HepG2 (cell line): ENCODE data around the gene NOTCH3. TPM values are rescaled to one million over a fixed set of nuclear protein-coding genes. Genes with fewer than 3 reads are reported as not detected.

ENCODE experiments used
- AHR ChIP-seq: IDR thresholded peaks from 2 replicates; pipeline ENCODE4 v1.6.1; 2018; ENCODE audit warnings: missing genetic modification reagents, missing compliant biosample characterization
- FOSL1 ChIP-seq: sonication (generic); formaldehyde crosslinking; IDR thresholded peaks from 2 replicates; pipeline ENCODE4 v1.9.0; 2021; ENCODE audit warnings: missing genetic modification reagents, borderline replicate concordance
- HDAC2 ChIP-seq: sonication (generic); formaldehyde crosslinking; IDR thresholded peaks from 2 replicates; pipeline ENCODE4 v1.4.0; 2020; ENCODE audit warnings: missing genetic modification reagents
- JDP2 ChIP-seq: sonication (generic); formaldehyde crosslinking; IDR thresholded peaks from 2 replicates; pipeline ENCODE4 v1.8.1; 2022; ENCODE audit warnings: missing genetic modification reagents, borderline replicate concordance
- MTF2 ChIP-seq: sonication (generic); formaldehyde crosslinking; IDR thresholded peaks from 2 replicates; pipeline ENCODE4 v1.5.0; 2020; ENCODE audit warnings: missing genetic modification reagents, borderline replicate concordance
- NCOA5 ChIP-seq: sonication (generic); formaldehyde crosslinking; IDR thresholded peaks from 2 replicates; pipeline ENCODE4 v1.4.0; 2020; ENCODE audit warnings: missing genetic modification reagents
- PLSCR1 ChIP-seq: sonication (generic); formaldehyde crosslinking; IDR thresholded peaks from 2 replicates; pipeline ENCODE4 v1.5.0; 2020; ENCODE audit warnings: missing genetic modification reagents, mild to moderate bottlenecking, borderline replicate concordance
- RBM22 ChIP-seq: fragments of 200-400 bp; formaldehyde crosslinking; optimal IDR thresholded peaks from 2 replicates; pipeline ENCODE3; 2017; ENCODE audit warnings: mild to moderate bottlenecking, low read length, moderate library complexity
- RXRB ChIP-seq: IDR thresholded peaks from 2 replicates; pipeline ENCODE4 v1.6.1; 2016; ENCODE audit warnings: borderline replicate concordance, missing genetic modification reagents, missing compliant biosample characterization
- SMYD3 ChIP-seq: sonication (generic); formaldehyde crosslinking; IDR thresholded peaks from 2 replicates; pipeline ENCODE4 v1.8.1; 2023; ENCODE audit warnings: mild to moderate bottlenecking, missing genetic modification reagents
- SP140L ChIP-seq: sonication (generic); formaldehyde crosslinking; IDR thresholded peaks from 2 replicates; pipeline ENCODE4 v1.4.0; 2020; ENCODE audit warnings: missing genetic modification reagents, borderline replicate concordance
- ZBTB10 ChIP-seq: sonication (generic); formaldehyde crosslinking; IDR thresholded peaks from 2 replicates; pipeline ENCODE4 v1.4.0; 2020; ENCODE audit warnings: missing genetic modification reagents, borderline replicate concordance
- ZNF496 ChIP-seq: sonication (generic); formaldehyde crosslinking; IDR thresholded peaks from 2 replicates; pipeline ENCODE4 v1.8.1; 2023; ENCODE audit warnings: mild to moderate bottlenecking, moderate library complexity, missing genetic modification reagents; ENCODE audit not compliant: insufficient replicate concordance
- ZNF557 ChIP-seq: sonication (generic); formaldehyde crosslinking; IDR thresholded peaks from 2 replicates; pipeline ENCODE4 v1.4.0; 2020; ENCODE audit warnings: missing genetic modification reagents
- ZNF687 ChIP-seq: sonication (generic); formaldehyde crosslinking; IDR thresholded peaks from 2 replicates; pipeline ENCODE4 v1.5.1; 2020; ENCODE audit warnings: mild to moderate bottlenecking, missing genetic modification reagents, moderate library complexity
- ZNF761 ChIP-seq: sonication (generic); formaldehyde crosslinking; conservative IDR thresholded peaks from 2 replicates; pipeline ENCODE4 v1.4.0; 2020; ENCODE audit warnings: mild to moderate bottlenecking, missing genetic modification reagents
- ZNF790 ChIP-seq: sonication (generic); formaldehyde crosslinking; IDR thresholded peaks from 2 replicates; pipeline ENCODE4 v1.8.0; 2022; ENCODE audit warnings: missing genetic modification reagents, mild to moderate bottlenecking, borderline replicate concordance
- ZSCAN12 ChIP-seq: sonication (generic); formaldehyde crosslinking; IDR thresholded peaks from 2 replicates; pipeline ENCODE4 v1.9.0; 2021; ENCODE audit warnings: mild to moderate bottlenecking, missing genetic modification reagents
- polyA plus RNA-seq, 8 experiments: library from polyadenylated mRNA; depleted of rRNA in 3 of 8; stranded (reverse) in 7 of 8; unstranded in 1 of 8; fragments of >200 nt; fragmentation: Illumina TruSeq in 4 of 8; extraction: Trizol in 4 of 8; gene quantifications; 2 replicates each; pipeline versions ENCODE4 v1.2.1 to v1.2.3, GENCODE V29; 2011 to 2016; ENCODE audit warnings: low read depth in 4 of 8, missing spikeins in 1 of 8, mixed read lengths in 1 of 8; ENCODE audit not compliant: insufficient read depth in 1 of 8
- total RNA-seq, 5 experiments: library from RNA; depleted of rRNA; stranded (reverse); fragments of >200 nt; fragmentation: Illumina TruSeq; extraction: Trizol; gene quantifications; 2 replicates each; pipeline ENCODE4 v1.2.3, GENCODE V29; 2016; ENCODE audit warnings: low read depth in 1 of 5

The NOTCH3 gene
- total and polyA plus RNA-seq, 2 of the 13 experiments (the other 11 are each of a cell fraction or from before 2014, with no cell fraction given) = 0.09 to 0.28 TPM

DNA sequence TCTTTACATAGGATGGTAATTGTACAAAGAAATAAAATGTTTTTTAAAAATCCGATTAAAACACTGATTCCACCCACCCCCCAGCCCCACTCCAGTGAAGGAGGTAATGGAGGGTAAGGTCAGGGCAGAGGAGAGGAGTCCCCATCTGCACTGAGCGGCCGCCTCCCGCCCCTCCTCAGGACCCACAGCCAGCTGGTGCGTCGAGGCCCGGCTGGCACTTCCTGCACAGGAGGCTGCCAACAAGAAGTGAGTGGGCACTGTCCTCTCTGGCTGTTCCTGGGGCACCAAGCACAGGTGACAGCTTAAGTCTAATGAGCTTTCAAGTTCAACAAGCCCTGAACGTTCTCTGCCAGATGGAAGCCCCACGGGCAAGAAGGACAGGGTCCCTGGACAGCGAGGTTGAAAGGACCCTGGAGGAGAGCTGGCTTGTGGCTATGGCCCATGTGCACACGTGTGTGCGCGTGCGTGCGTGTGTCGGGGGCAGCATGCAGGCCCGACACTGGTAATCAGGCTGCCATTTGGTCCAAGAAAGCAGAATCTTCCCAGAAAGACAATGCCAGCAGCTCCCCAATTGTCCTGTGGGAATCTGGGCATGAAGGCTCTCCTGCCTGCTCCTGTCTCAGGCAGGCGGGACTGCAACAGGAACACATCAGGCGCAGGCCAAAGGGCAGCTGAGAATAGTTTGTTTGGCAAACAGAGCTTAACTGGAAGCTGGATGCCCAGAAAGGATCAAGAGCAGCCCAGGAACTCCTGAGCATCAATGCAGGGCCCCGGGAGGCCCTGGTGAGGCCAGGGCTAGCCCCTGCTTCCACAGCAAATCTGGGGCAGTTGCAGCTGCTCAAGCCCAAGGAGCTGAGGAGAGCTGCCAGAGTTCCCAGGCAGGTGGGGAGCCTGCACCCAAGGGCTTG lies 46.6 kb upstream of the NOTCH3 start (continued):
- TF ChIP-seq ZBTB10 (CRISPR knock-in tag) = no peak
- TF ChIP-seq ZNF557 (CRISPR knock-in tag) = no peak
- no peak for TF ChIP-seq ZNF790
- no peak for TF ChIP-seq AHR (CRISPR knock-in tag)
- no peak for TF ChIP-seq NCOA5 (CRISPR knock-in tag)
- peak; percentile 68; the same call in 1 of the 2 replicates for TF ChIP-seq HDAC2 (CRISPR knock-in tag)
- peak; percentile 84 for TF ChIP-seq ZNF761 (CRISPR knock-in tag)
- TF ChIP-seq SMYD3 (CRISPR knock-in tag) = no peak
- TF ChIP-seq ZNF687 (CRISPR knock-in tag) = peak; percentile 77
- TF ChIP-seq ZNF496 (CRISPR knock-in tag) = no peak
- TF ChIP-seq RXRB (CRISPR knock-in tag) = peak; percentile 27; the same call in 1 of the 2 replicates
- no peak for TF ChIP-seq FOSL1 (CRISPR knock-in tag)
- no peak for TF ChIP-seq MTF2 (CRISPR knock-in tag)
- no peak for TF ChIP-seq PLSCR1 (CRISPR knock-in tag)
- TF ChIP-seq JDP2 (CRISPR knock-in tag) = no peak
- TF ChIP-seq ZSCAN12 = no peak
- TF ChIP-seq SP140L = no peak
- peak; percentile 58 for TF ChIP-seq RBM22
